K562 (cell line): ENCODE results near the gene RGL2. TPM values are rescaled to one million over a fixed set of nuclear protein-coding genes. Genes with fewer than 3 reads are reported as not detected.

Experiments used
- ARHGAP35 ChIP-seq: fragments of 450-650 bp; IDR thresholded peaks from 2 replicates; pipeline ENCODE4 v1.6.1; 2018; ENCODE audit not compliant: partially characterized antibody
- CEBPB ChIP-seq: fragments of 450-650 bp; IDR thresholded peaks from 2 replicates; pipeline ENCODE4 v1.6.1; 2016; ENCODE audit warnings: missing genetic modification characterization, missing compliant biosample characterization
- CREB1 ChIP-seq, 2 experiments: sonication (generic) in 1 of 2; formaldehyde crosslinking in 1 of 2; IDR thresholded peaks; 2 replicates each; pipeline versions ENCODE4 v1.6.1 to v1.8.0; 2012 to 2022; ENCODE audit warnings: inconsistent platforms in 1 of 2, mild to moderate bottlenecking in 1 of 2, missing genetic modification reagents in 1 of 2, moderate library complexity in 1 of 2
- ETS2 ChIP-seq: IDR thresholded peaks from 2 replicates; pipeline ENCODE4 v1.6.1; 2016; ENCODE audit warnings: borderline replicate concordance, missing genetic modification characterization, mild to moderate bottlenecking, moderate library complexity, missing compliant biosample characterization; ENCODE audit not compliant: poor library complexity, severe bottlenecking
- NEUROD1 ChIP-seq: fragments of 150-350 bp; IDR thresholded peaks from 2 replicates; pipeline ENCODE4 v1.6.1; 2014; ENCODE audit warnings: borderline replicate concordance, low read length, low read depth; ENCODE audit not compliant: partially characterized antibody
- NFIC ChIP-seq: fragments of 450-650 bp; IDR thresholded peaks from 2 replicates; pipeline ENCODE4 v1.6.1; 2017; ENCODE audit warnings: mild to moderate bottlenecking, inconsistent platforms
- NR2C1 ChIP-seq, 2 experiments: fragments of 450-650 bp; IDR thresholded peaks; 2 replicates each; pipeline ENCODE4 v1.6.1; 2017; ENCODE audit warnings: mild to moderate bottlenecking in 2 of 2, antibody characterized with exemption in 1 of 2, inconsistent platforms in 1 of 2, missing compliant biosample characterization in 1 of 2, missing genetic modification characterization in 1 of 2
- POLR2AphosphoS5 ChIP-seq: IDR thresholded peaks from 2 replicates; pipeline ENCODE4 v1.6.1; 2011; ENCODE audit warnings: mild to moderate bottlenecking, low read depth, low read length, moderate library complexity; ENCODE audit not compliant: control insufficient read depth, insufficient read depth
- ZC3H4 ChIP-seq: sonication (generic); formaldehyde crosslinking; IDR thresholded peaks from 2 replicates; pipeline ENCODE4 v1.9.0; 2021; ENCODE audit warnings: missing genetic modification reagents, borderline replicate concordance
- ZNF764 ChIP-seq: fragments of 250-450 bp; sonication (Bioruptor Pico); IDR thresholded peaks from 2 replicates; pipeline ENCODE4 v1.4.0; 2020; ENCODE audit warnings: low read depth, mild to moderate bottlenecking, moderate library complexity
- polyA plus RNA-seq, 8 experiments: library from polyadenylated mRNA; depleted of rRNA in 4 of 8; stranded (reverse) in 5 of 8; unstranded in 3 of 8; fragments of >200 nt; fragmentation: Nextera tagmentation in 2 of 8; fragmentation: Illumina TruSeq in 1 of 8; extraction: Ambion mirVana in 2 of 8; extraction: Trizol in 1 of 8; gene quantifications; 2 replicates each; pipeline versions ENCODE4 v1.2.1 to v1.2.3, GENCODE V29; 2011 to 2014; ENCODE audit warnings: inconsistent platforms in 1 of 8, missing spikeins in 1 of 8
- total RNA-seq, 7 experiments: library from RNA; depleted of rRNA in 6 of 7; stranded (reverse); fragments of >200 nt in 6 of 7; fragmentation: Illumina TruSeq in 2 of 7; extraction: Trizol in 2 of 7; gene quantifications; 2 replicates each; pipeline versions ENCODE4 v1.2.1 to v1.2.3, GENCODE V29; 2011 to 2021; ENCODE audit warnings: low replicate concordance in 1 of 7
- TF ChIP-seq, protein P1 (sequence below), 2 experiments: fragments of 450-650 bp; IDR thresholded peaks; 2 replicates each; pipeline ENCODE4 v1.6.1; 2016; ENCODE audit warnings: mild to moderate bottlenecking in 2 of 2, borderline replicate concordance in 1 of 2, low read depth in 1 of 2, moderate library complexity in 1 of 2
- TF ChIP-seq, protein P2 (sequence below): fragments of 200-800 bp; sonication (Bioruptor generic); IDR thresholded peaks from 2 replicates; pipeline ENCODE4 v1.6.1; 2017; ENCODE audit warnings: missing genetic modification characterization, missing compliant biosample characterization
- TF ChIP-seq, protein P3 (sequence below): sonication (generic); formaldehyde crosslinking; IDR thresholded peaks from 2 replicates; pipeline ENCODE4 v1.8.1; 2023; ENCODE audit warnings: mild to moderate bottlenecking, missing genetic modification reagents

RGL2 gene
- total and polyA plus RNA-seq, 9 of the 15 experiments (the other 6 are each of a cell fraction or from before 2014, with no cell fraction given): 1.8 to 57.1 (median 19.5) TPM

DNA sequence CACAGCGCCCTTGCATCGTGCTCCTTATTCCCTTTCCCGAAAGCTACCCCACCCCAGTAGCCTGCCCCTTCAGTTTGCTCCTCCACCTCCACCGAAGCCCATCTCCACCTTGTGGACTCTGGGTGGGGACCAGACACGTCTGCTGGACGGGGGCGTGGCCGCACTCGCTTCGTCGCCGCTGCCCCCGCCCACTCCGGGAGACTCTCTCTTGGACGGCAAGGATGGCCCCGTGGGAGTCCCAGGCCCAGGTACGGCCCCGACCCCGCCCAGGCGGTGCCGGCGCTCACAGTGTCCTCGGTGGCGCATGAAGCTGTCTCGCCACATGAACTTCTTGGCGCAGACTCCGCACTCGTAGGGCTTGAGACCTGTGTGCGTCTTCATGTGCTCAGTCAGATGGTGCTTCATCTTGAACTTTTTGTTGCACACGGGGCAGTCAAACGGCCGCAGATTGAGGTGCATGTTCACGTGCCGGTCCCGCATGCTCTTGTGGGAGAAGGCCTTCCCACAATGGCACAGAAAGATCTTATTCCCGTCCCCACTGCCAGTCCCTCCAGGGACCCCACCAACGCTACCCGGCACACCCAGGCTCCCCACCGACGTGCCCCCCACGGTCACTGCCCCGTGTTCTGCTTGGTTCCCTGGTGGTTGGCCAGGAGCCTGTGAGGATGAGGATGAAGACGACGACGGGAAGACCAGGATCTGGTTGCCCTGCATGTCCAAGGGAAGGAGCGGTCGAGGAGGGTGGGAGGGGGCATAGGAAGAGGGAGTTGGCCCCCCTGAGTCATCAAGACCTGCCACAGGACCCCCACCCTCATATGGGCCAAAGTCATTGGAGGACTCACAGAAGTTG, 16.4 kb upstream of the RGL2 start (continued):
- TF ChIP-seq, protein P1, sequence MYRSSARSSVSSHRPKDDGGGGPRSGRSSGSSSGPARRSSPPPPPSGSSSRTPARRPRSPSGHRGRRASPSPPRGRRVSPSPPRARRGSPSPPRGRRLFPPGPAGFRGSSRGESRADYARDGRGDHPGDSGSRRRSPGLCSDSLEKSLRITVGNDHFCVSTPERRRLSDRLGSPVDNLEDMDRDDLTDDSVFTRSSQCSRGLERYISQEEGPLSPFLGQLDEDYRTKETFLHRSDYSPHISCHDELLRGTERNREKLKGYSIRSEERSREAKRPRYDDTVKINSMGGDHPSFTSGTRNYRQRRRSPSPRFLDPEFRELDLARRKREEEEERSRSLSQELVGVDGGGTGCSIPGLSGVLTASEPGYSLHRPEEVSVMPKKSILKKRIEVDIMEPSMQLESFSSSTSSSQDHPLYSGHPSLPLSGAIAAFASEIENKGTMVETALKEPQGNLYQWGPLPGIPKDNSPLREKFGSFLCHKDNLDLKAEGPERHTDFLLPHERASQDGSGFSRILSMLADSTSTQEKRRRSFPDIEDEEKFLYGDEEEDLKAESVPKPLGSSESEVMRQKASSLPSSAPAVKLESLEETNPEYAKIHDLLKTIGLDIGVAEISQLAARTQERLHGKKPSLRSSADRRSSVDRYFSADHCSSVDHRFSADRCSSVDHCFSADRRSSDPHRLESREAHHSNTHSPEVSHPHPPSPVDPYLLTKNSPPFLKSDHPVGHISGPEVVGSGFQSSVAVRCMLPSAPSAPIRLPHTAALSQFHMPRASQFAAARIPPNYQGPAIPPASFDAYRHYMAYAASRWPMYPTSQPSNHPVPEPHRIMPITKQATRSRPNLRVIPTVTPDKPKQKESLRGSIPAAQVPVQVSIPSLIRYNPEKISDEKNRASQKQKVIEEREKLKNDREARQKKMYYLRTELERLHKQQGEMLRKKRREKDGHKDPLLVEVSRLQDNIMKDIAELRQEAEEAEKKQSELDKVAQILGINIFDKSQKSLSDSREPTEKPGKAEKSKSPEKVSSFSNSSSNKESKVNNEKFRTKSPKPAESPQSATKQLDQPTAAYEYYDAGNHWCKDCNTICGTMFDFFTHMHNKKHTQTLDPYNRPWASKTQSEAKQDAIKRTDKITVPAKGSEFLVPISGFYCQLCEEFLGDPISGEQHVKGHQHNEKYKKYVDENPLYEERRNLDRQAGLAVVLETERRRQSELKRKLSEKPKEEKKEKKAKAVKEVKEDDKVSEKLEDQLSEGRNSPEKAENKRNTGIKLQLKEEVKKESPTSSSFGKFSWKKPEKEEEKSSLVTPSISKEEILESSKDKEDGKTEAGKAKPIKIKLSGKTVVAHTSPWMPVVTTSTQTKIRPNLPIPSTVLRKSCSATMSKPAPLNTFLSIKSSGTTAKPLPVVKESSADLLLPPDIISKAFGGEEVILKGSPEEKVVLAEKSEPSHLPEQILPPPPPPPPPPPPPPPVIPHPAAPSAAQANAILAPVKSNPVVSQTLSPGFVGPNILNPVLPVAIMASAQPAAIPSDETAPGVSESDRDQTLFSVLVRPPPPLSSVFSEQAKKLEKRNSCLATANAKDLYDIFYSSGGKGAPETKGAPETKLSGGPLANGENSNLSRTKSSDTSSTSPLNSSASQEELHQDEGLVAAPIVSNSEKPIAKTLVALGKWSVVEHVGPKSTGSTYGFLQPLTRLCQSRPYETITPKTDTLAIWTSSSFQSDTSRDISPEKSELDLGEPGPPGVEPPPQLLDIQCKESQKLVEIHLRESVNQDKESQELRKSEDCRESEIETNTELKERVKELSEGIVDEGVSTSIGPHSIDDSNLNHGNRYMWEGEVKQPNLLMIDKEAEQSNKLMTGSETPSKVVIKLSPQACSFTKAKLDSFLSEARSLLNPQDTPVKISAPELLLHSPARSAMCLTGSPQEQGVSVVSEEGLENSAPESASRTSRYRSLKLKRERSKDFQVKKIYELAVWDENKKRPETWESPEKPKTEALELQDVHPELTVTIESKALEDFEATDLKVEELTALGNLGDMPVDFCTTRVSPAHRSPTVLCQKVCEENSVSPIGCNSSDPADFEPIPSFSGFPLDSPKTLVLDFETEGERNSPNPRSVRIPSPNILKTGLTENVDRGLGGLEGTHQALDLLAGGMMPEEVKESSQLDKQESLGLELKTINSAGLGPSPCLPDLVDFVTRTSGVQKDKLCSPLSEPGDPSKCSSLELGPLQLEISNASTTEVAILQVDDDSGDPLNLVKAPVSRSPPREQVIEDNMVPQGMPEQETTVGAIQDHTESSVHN (IDR thresholded peaks at IDR 0.05; ENCODE audit: borderline replicate concordance in 1 of 2, low read depth in 1 of 2): no peak
- TF ChIP-seq NR2C1 (IDR thresholded peaks at IDR 0.05) (no peak), NR2C1 (tag; IDR thresholded peaks at IDR 0.05) (no peak), POLR2AphosphoS5 (no peak), NEUROD1 (no peak), CREB1 (IDR thresholded peaks at IDR 0.05) (peak; percentile 12; the same call in 1 of the 2 replicates), CREB1 (CRISPR knock-in tag; IDR thresholded peaks at IDR 0.05) (0 out of 2 replicates have a peak, but pooled peaks have one; percentile 49), CEBPB (tag) (no peak), ARHGAP35 (no peak), NFIC (peak; percentile 31; the same call in 1 of the 2 replicates), ZC3H4 (CRISPR knock-in tag) (no peak), ZNF764 (CRISPR knock-in tag) (no peak), ETS2 (no peak)
- TF ChIP-seq, protein P2, sequence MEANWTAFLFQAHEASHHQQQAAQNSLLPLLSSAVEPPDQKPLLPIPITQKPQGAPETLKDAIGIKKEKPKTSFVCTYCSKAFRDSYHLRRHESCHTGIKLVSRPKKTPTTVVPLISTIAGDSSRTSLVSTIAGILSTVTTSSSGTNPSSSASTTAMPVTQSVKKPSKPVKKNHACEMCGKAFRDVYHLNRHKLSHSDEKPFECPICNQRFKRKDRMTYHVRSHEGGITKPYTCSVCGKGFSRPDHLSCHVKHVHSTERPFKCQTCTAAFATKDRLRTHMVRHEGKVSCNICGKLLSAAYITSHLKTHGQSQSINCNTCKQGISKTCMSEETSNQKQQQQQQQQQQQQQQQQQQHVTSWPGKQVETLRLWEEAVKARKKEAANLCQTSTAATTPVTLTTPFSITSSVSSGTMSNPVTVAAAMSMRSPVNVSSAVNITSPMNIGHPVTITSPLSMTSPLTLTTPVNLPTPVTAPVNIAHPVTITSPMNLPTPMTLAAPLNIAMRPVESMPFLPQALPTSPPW (CRISPR knock-in tag): 0 out of 2 replicates have a peak, but pooled peaks have one; percentile 8
- TF ChIP-seq, protein P3, sequence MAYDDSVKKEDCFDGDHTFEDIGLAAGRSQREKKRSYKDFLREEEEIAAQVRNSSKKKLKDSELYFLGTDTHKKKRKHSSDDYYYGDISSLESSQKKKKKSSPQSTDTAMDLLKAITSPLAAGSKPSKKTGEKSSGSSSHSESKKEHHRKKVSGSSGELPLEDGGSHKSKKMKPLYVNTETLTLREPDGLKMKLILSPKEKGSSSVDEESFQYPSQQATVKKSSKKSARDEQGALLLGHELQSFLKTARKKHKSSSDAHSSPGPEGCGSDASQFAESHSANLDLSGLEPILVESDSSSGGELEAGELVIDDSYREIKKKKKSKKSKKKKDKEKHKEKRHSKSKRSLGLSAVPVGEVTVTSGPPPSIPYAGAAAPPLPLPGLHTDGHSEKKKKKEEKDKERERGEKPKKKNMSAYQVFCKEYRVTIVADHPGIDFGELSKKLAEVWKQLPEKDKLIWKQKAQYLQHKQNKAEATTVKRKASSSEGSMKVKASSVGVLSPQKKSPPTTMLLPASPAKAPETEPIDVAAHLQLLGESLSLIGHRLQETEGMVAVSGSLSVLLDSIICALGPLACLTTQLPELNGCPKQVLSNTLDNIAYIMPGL: no peak
